ENCODE results near the gene TEX2.
A peak's percentile ranks its signal among the peaks of the same experiment; 100 is the strongest.

Gene TEX2

GRCh38 chr17:64134216-64134970 is 128.7 kb downstream of the TEX2 start:
- DNase-seq (ENCODE audit: low read depth), result no peak
- H3K4me3 ChIP-seq (ENCODE audit: control insufficient read depth, low read depth, low read length), result no peak overlapping the region
- TF ChIP-seq, protein P1, sequence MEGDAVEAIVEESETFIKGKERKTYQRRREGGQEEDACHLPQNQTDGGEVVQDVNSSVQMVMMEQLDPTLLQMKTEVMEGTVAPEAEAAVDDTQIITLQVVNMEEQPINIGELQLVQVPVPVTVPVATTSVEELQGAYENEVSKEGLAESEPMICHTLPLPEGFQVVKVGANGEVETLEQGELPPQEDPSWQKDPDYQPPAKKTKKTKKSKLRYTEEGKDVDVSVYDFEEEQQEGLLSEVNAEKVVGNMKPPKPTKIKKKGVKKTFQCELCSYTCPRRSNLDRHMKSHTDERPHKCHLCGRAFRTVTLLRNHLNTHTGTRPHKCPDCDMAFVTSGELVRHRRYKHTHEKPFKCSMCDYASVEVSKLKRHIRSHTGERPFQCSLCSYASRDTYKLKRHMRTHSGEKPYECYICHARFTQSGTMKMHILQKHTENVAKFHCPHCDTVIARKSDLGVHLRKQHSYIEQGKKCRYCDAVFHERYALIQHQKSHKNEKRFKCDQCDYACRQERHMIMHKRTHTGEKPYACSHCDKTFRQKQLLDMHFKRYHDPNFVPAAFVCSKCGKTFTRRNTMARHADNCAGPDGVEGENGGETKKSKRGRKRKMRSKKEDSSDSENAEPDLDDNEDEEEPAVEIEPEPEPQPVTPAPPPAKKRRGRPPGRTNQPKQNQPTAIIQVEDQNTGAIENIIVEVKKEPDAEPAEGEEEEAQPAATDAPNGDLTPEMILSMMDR (conservative IDR thresholded peaks at IDR 0.05; ENCODE audit: control insufficient read depth, insufficient read depth, low read depth, low read length), result no peak

DNA sequence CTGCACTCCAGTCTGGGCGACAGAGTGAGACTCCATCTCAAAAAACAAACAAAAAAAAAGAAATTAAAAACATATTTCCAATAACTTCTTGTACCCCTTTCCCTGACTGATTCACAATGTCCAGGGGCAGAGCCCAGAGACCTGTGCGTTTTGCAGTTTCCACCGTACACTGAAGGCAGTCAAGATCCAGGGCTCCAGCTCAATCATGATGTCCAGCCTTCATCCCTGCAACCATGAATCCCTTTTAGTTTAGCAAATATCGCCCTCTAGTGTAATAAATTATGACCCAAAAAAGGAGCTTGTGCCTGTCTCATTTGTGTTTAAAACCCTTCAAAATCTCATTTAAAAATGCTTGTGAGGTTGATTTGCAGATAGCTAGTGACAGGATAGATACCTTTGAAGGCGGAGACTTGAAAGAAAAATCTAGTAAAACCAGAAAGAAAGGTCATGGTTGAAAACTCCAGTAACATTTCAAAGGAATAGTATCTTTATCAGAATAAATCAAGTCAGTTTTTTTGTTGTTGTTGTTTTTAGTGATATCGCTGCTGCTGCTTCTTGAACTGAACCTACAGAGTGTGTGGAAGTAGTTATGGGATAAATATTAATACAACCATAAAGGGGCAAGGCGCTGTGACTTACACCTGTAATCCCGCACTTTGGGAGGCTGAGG is 129.4 kb downstream of the TEX2 start:
- H3K4me3 ChIP-seq (ENCODE audit: control insufficient read depth, low read depth, low read length), result no peak overlapping the region
- TF ChIP-seq, protein P1 (conservative IDR thresholded peaks at IDR 0.05; ENCODE audit: control insufficient read depth, insufficient read depth, low read depth, low read length), result peak; percentile 69
- peak; percentile 76 for DNase-seq (ENCODE audit: low read depth)

DNA sequence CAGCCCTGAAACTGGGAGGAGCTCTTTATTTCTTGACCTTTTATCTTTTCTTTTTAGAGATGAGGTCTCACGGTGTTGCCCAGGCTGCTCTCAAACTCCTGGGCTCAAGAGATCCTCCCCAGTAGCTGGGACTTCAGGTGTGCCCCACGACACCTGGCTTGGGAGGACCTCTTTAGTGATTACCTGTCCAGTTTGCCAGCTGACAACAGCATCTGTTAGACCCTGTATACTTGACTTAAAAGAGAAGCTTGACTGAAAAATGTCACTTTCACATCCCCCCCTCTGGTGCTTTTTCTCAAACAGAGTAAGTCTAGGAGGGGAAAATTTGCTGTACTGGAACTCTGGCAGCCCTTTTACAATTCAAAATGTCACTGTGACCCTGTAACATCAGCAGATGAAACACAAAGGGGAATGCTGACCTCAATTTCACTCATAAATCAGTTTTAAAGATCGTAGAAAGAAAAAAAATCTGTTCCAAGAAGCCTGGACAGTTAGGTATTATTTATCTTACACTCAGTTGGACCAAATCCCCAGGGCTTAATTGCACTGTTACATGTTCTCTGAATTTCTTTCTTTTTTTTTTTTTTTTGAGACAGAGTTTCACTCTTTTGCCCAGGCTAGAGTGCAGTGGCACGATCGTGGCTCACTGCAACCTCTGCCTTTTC is 131.3 kb downstream of the TEX2 start:
- no peak for DNase-seq (ENCODE audit: low read depth)
- TF ChIP-seq, protein P1 (conservative IDR thresholded peaks at IDR 0.05; ENCODE audit: control insufficient read depth, insufficient read depth, low read depth, low read length), result no peak
- no peak overlapping the region for H3K4me3 ChIP-seq (ENCODE audit: control insufficient read depth, low read depth, low read length)

- TF ChIP-seq, protein P1 (conservative IDR thresholded peaks at IDR 0.05; ENCODE audit: control insufficient read depth, insufficient read depth, low read depth, low read length), result no peak
Observed at GRCh38 chr17:64130559-64131001, 132.5 kb downstream of the TEX2 start.

DNA sequence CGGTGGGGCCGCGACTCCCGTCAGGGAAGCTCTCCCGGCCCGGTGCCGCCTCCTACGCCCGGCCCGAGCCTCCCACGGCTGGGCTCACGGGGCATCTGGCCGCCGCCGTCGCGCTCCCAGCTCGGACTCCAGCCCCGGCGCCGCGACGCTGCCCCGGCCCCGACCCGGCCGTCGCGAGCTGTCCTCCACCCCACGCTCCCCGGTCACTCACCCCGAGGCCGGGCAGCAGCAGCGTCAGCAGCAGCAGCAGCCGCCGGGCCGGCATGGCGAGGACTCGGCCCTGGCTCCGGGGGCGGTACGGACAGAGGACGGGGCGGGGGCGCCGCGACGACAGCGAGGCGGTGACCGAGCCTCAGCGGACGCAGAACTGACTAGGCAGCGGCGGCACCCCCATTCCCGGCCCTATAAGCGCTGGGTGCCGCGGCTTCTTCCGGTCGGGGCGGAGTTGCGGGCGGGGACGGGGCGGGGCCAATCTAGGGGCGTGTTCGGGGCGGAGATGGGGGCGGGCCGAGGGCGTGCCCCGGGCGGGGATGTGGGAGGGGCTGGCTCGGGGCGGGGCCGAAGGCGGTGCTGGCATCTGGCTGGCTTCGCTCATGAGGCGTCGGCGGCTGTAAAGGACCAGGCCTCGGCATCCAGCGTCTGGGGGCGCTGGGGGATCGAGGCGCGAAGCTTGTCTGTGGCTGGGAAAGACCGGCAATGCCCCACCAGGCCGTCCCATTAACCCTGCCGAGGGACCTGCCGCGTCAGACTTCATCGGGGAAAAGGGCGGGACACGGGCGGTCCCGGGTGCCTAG is 133.1 kb downstream of the TEX2 start, which contains the start of gene ERN1:
Gene ERN1 (minus strand): TSS at position 380 of the 794 bp plus-strand sequence. CDS start 115 bp downstream, at position 265.
- TF ChIP-seq, protein P1 (conservative IDR thresholded peaks at IDR 0.05; ENCODE audit: control insufficient read depth, insufficient read depth, low read depth, low read length), result no peak
- peak; percentile 89 for DNase-seq (ENCODE audit: low read depth)

More at GRCh38 chr17:64130559-64131001, 132.5 kb downstream of the TEX2 start:
- peak; percentile 69 for DNase-seq (ENCODE audit: low read depth)
- H3K4me3 ChIP-seq (ENCODE audit: control insufficient read depth, low read depth, low read length), result peak overlapping the region; percentile 47

GRCh38 chr17:64129515-64129764 is 133.6 kb downstream of the TEX2 start:
- no peak for DNase-seq (ENCODE audit: low read depth)
- TF ChIP-seq, protein P1 (conservative IDR thresholded peaks at IDR 0.05; ENCODE audit: control insufficient read depth, insufficient read depth, low read depth, low read length), result no peak
- peak overlapping the region; percentile 72 for H3K4me3 ChIP-seq (ENCODE audit: control insufficient read depth, low read depth, low read length)

More for the DNA sequence above, 133.1 kb downstream of the TEX2 start, which contains the start of gene ERN1:
- peak within 1 kb of the TSS; percentile 72 for H3K4me3 ChIP-seq (ENCODE audit: control insufficient read depth, low read depth, low read length)

Data from fibroblast of mammary gland (primary cell).